NCI-H510A (cell line): Measurements from ENCODE around the gene VPS39.
A peak's percentile ranks its signal among the peaks of the same experiment; 100 is the strongest.

ENCODE experiments used
- DNase-seq: peaks from one replicate; lab custom pipeline; 2025; lab: John Stamatoyannopoulos, UW

VPS39 gene

GRCh38 chr15:42128476-42128875, 79.6 kb downstream of the VPS39 start:
- DNase-seq: no peak

GRCh38 chr15:42123546-42123945, 84.6 kb downstream of the VPS39 start:
- no peak for DNase-seq

- no peak for DNase-seq
Measured at GRCh38 chr15:42121682-42122081, 86.4 kb downstream of the VPS39 start.

GRCh38 chr15:42121021-42121420, 87.1 kb downstream of the VPS39 start:
- DNase-seq: no peak

GRCh38 chr15:42120285-42120684, 87.8 kb downstream of the VPS39 start:
- DNase-seq: no peak

- no peak for DNase-seq
Measured at GRCh38 chr15:42119446-42119760, 88.7 kb downstream of the VPS39 start.

- DNase-seq: peak; percentile 51
Measured at GRCh38 chr15:42118650-42119445, 89.3 kb downstream of the VPS39 start.

- no peak for DNase-seq
Measured at GRCh38 chr15:42111924-42112323, 96.2 kb downstream of the VPS39 start.

- peak; percentile 28 for DNase-seq
Measured at GRCh38 chr15:42110367-42110766, 97.7 kb downstream of the VPS39 start.

GRCh38 chr15:42108806-42109205, 99.3 kb downstream of the VPS39 start:
- DNase-seq: no peak
